Brain microvascular endothelial cell (primary cell): Measurements from ENCODE around the gene FASN.

Experiments used
- DNase-seq: peaks from one replicate; pipeline ENCODE4 v3.0.0-alpha.2; 2020
- H3K27ac ChIP-seq: fragments of 250-450 bp; sonication (Bioruptor Pico); 2 replicates; pipeline ENCODE4 v1.5.1; 2020; ENCODE audit warnings: mild to moderate bottlenecking, moderate library complexity
- H3K27me3 ChIP-seq: fragments of 250-450 bp; sonication (Bioruptor Pico); replicated peaks from 2 replicates; pipeline ENCODE4 v1.5.1; 2020; ENCODE audit warnings: mild to moderate bottlenecking
- H3K36me3 ChIP-seq: fragments of 250-450 bp; sonication (Bioruptor Pico); replicated peaks from 2 replicates; pipeline ENCODE4 v1.5.1; 2020; ENCODE audit warnings: mild to moderate bottlenecking
- H3K4me3 ChIP-seq: 2 replicates; pipeline ENCODE4 v1.5.1; 2011; ENCODE audit warnings: low read depth, mild to moderate bottlenecking, control low read depth, low read length, moderate library complexity
- in situ Hi-C: cut with HindIII; loops from 2 replicates; pipeline ENCODE4 v1.10.0; 2017; ENCODE audit warnings: low sequenced_read_pairs, low pct_ligation_motif_present
- TF ChIP-seq, protein P1 (sequence below): IDR thresholded peaks from 2 replicates; pipeline ENCODE4 v1.5.1; 2011; ENCODE audit warnings: low read depth, mild to moderate bottlenecking, moderate library complexity, low read length, control low read depth, inconsistent platforms; ENCODE audit errors: missing control alignments

FASN gene

DNA sequence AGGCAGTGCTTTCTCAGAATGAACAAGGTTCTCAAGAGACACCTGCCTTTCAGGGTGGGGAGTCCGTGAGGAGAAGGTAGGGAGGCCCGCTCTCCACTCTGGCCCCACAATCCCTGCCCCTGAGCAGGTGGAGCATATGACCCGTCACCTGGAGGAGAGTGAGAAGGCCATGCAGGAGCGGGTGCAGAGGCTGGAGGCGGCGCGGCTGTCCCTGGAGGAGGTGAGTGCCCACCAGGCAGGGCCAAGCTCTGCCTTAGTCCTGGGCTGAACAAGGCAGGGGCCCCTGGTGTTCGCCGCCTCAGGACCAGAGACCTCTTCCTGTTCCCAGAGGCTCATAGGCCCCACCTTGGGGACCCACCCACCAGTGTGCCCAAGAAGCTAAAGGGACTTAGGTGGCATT is 69.1 kb downstream of the FASN start:
- in situ Hi-C loops = no loop called here

More for the DNA sequence above, 69.1 kb downstream of the FASN start:
- Histone ChIP-seq H3K4me3 (no peak overlapping the region), H3K36me3 (no peaks in the 10 kb centered on the region), H3K27ac (no peak overlapping the region), H3K27me3 (no peaks in the 10 kb centered on the region)
- TF ChIP-seq, protein P1, sequence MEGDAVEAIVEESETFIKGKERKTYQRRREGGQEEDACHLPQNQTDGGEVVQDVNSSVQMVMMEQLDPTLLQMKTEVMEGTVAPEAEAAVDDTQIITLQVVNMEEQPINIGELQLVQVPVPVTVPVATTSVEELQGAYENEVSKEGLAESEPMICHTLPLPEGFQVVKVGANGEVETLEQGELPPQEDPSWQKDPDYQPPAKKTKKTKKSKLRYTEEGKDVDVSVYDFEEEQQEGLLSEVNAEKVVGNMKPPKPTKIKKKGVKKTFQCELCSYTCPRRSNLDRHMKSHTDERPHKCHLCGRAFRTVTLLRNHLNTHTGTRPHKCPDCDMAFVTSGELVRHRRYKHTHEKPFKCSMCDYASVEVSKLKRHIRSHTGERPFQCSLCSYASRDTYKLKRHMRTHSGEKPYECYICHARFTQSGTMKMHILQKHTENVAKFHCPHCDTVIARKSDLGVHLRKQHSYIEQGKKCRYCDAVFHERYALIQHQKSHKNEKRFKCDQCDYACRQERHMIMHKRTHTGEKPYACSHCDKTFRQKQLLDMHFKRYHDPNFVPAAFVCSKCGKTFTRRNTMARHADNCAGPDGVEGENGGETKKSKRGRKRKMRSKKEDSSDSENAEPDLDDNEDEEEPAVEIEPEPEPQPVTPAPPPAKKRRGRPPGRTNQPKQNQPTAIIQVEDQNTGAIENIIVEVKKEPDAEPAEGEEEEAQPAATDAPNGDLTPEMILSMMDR = no peak
- DNase-seq = no peak
